Esophagus muscularis mucosa (tissue), 4 donors: Measurements from ENCODE around the gene HS6ST3. TPM values are rescaled to one million over a fixed set of nuclear protein-coding genes. Genes with fewer than 3 reads are reported as not detected.

Experiments used
- DNase-seq: peaks from one replicate; pipeline ENCODE4 v3.0.0-alpha.2; 2017; ENCODE audit errors: extremely low spot score
- H3K27ac ChIP-seq, 4 donors: fragments of 200-600 bp; sonication (generic); replicated peaks in 1 of 4; 1 replicate in 3 of 4; 2 replicates in 1 of 4; pipeline ENCODE4 v1.5.1; 2016 to 2019; ENCODE audit warnings: mild to moderate bottlenecking in 1 of 4
- H3K27me3 ChIP-seq, 4 donors: fragments of 200-600 bp; sonication (generic); one replicate each; pipeline versions ENCODE4 v1.5.1 to v1.6.0; 2016 to 2019
- H3K36me3 ChIP-seq, 4 donors: fragments of 200-600 bp; sonication (generic); one replicate each; pipeline ENCODE4 v1.5.1; 2016 to 2019
- H3K4me1 ChIP-seq, 4 donors: fragments of 200-600 bp; sonication (generic); one replicate each; pipeline ENCODE4 v1.5.1; 2016 to 2019
- H3K4me3 ChIP-seq, 4 donors: fragments of 200-600 bp; sonication (generic); 1 replicate in 2 of 4; 2 replicates in 2 of 4; pipeline ENCODE4 v1.5.1; 2016 to 2019; ENCODE audit warnings: mild to moderate bottlenecking in 4 of 4, moderate library complexity in 1 of 4
- H3K9me3 ChIP-seq, 4 donors: fragments of 200-600 bp; sonication (generic); 1 replicate in 3 of 4; 2 replicates in 1 of 4; pipeline ENCODE4 v1.5.1; 2016 to 2019
- CTCF ChIP-seq, 3 experiments: fragments of 200-600 bp in 2 of 3; fragments of 450-650 bp in 1 of 3; sonication (generic) in 2 of 3; IDR thresholded peaks; one replicate each; pipeline ENCODE4 v1.5.1; 2017 to 2019; ENCODE audit warnings: antibody characterized with exemption in 3 of 3, mild to moderate bottlenecking in 2 of 3, moderate library complexity in 1 of 3
- EP300 ChIP-seq: sonication (generic); formaldehyde crosslinking; IDR thresholded peaks from one replicate; pipeline ENCODE4 v1.6.1; 2017; ENCODE audit warnings: antibody characterized with exemption
- POLR2A ChIP-seq: fragments of 450-650 bp; IDR thresholded peaks from one replicate; pipeline ENCODE4 v1.6.1; 2017; ENCODE audit warnings: antibody characterized with exemption, moderate library complexity, mild to moderate bottlenecking, low read depth
- POLR2AphosphoS5 ChIP-seq, 2 donors: sonication (generic); formaldehyde crosslinking; IDR thresholded peaks; one replicate each; pipeline ENCODE4 v1.6.1; 2017; ENCODE audit warnings: antibody characterized with exemption in 2 of 2
- WGBS: methylation state at CpG from one replicate; pipeline ENCODE4 v1.1.5; 2018; 5-methylcytosine and 5-hydroxymethylcytosine counted together
- intact Hi-C: fragments of 100-400 bp; cut with DNase I; formaldehyde crosslinking; loops from one replicate; pipeline ENCODE4 v1.15.1; 2023
- total RNA-seq, 4 donors: library from RNA; depleted of rRNA; stranded (reverse); fragments of >200 nt; gene quantifications; one replicate each; pipeline versions ENCODE4 v1.1.0 to v1.2.1, GENCODE V29; 2016

The HS6ST3 gene
- total RNA-seq, 4 donors from 2014 or later: 4.6 to 12.4 (median 7.9) TPM

GRCh38 chr13:96273196-96273595, 183.3 kb downstream of the HS6ST3 start:
- Histone ChIP-seq H3K4me1 (peaks cover 0 to 19% (median 2%) of the 10 kb centered on the region in 4 donors), H3K27me3 (no peaks in the 10 kb centered on the region), H3K9me3 (no peaks in the 10 kb centered on the region), H3K27ac (no peak overlapping the region), H3K36me3 (no peaks in the 10 kb centered on the region), H3K4me3 (no peak overlapping the region)
- no peak for DNase-seq
- TF ChIP-seq POLR2AphosphoS5 (IDR thresholded peaks at IDR 0.05) (no peak), EP300 (no peak), CTCF (IDR thresholded peaks at IDR 0.05) (no peak), POLR2A (no peak)
- intact Hi-C loops: no loop called here
- 90% methylated on average over 1 of the region's 1 CpG for WGBS

- H3K27ac ChIP-seq: no peak overlapping the region
- 88% methylated on average over 2 of the region's 2 CpGs for WGBS
- TF ChIP-seq CTCF (IDR thresholded peaks at IDR 0.05) (no peak), POLR2A (no peak), EP300 (no peak), POLR2AphosphoS5 (IDR thresholded peaks at IDR 0.05) (no peak)
- H3K4me3 ChIP-seq: no peak overlapping the region
- no peaks in the 10 kb centered on the region for H3K27me3 ChIP-seq
- intact Hi-C loops: no loop called here
- DNase-seq: no peak
- H3K36me3 ChIP-seq: no peaks in the 10 kb centered on the region
- peaks cover 0 to 19% (median 2%) of the 10 kb centered on the region in 4 donors for H3K4me1 ChIP-seq
- H3K9me3 ChIP-seq: no peaks in the 10 kb centered on the region
Observed at GRCh38 chr13:96274046-96274445, 184.1 kb downstream of the HS6ST3 start.

- 78% methylated on average over 3 of the region's 3 CpGs for WGBS
- H3K36me3 ChIP-seq: no peaks in the 10 kb centered on the region
- intact Hi-C loops: no loop called here
- no peaks in the 10 kb centered on the region for H3K27me3 ChIP-seq
- no peak for DNase-seq
- TF ChIP-seq CTCF (IDR thresholded peaks at IDR 0.05): no peak
- no peak for TF ChIP-seq POLR2A
- TF ChIP-seq POLR2AphosphoS5 (IDR thresholded peaks at IDR 0.05): no peak
- no peak for TF ChIP-seq EP300
- no peak overlapping the region for H3K4me3 ChIP-seq
- no peak overlapping the region for H3K27ac ChIP-seq
- no peaks in the 10 kb centered on the region for H3K9me3 ChIP-seq
- peaks cover 0 to 19% (median 2%) of the 10 kb centered on the region in 4 donors for H3K4me1 ChIP-seq
Observed at GRCh38 chr13:96279904-96280303, 190.0 kb downstream of the HS6ST3 start.

GRCh38 chr13:96284971-96285370, 195.1 kb downstream of the HS6ST3 start:
- H3K27me3 ChIP-seq: no peaks in the 10 kb centered on the region
- no peaks in the 10 kb centered on the region for H3K4me1 ChIP-seq
- 65% methylated on average over 4 of the region's 4 CpGs for WGBS
- H3K36me3 ChIP-seq: no peaks in the 10 kb centered on the region
- no peak for DNase-seq
- H3K4me3 ChIP-seq: no peak overlapping the region
- H3K9me3 ChIP-seq: no peaks in the 10 kb centered on the region
- H3K27ac ChIP-seq: no peak overlapping the region
- intact Hi-C loops: no loop called here
- TF ChIP-seq POLR2A (no peak), POLR2AphosphoS5 (IDR thresholded peaks at IDR 0.05) (no peak), EP300 (no peak), CTCF (IDR thresholded peaks at IDR 0.05) (no peak)

- TF ChIP-seq CTCF (IDR thresholded peaks at IDR 0.05) (no peak), POLR2A (no peak), POLR2AphosphoS5 (IDR thresholded peaks at IDR 0.05) (no peak), EP300 (no peak)
- H3K4me3 ChIP-seq: no peak overlapping the region
- no peaks in the 10 kb centered on the region for H3K27me3 ChIP-seq
- H3K4me1 ChIP-seq: no peaks in the 10 kb centered on the region
- H3K9me3 ChIP-seq: no peaks in the 10 kb centered on the region
- intact Hi-C loops: no loop called here
- no peaks in the 10 kb centered on the region for H3K36me3 ChIP-seq
- no peak for DNase-seq
- 84% methylated on average over 1 of the region's 1 CpG for WGBS
- H3K27ac ChIP-seq: no peak overlapping the region
Observed at GRCh38 chr13:96285729-96286128, 195.8 kb downstream of the HS6ST3 start.
